Measurements from ENCODE around the gene PTGER1. TPM values are rescaled to one million over a fixed set of nuclear protein-coding genes. Genes with fewer than 3 reads are reported as not detected.

PTGER1 gene, protein sequence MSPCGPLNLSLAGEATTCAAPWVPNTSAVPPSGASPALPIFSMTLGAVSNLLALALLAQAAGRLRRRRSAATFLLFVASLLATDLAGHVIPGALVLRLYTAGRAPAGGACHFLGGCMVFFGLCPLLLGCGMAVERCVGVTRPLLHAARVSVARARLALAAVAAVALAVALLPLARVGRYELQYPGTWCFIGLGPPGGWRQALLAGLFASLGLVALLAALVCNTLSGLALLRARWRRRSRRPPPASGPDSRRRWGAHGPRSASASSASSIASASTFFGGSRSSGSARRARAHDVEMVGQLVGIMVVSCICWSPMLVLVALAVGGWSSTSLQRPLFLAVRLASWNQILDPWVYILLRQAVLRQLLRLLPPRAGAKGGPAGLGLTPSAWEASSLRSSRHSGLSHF
- polyA plus RNA-seq = 0.05 TPM in 1 of 3 replicates, not detected in the others
- polyA plus RNA-seq (2011; ENCODE audit: low read depth) = not detected
- polyA plus RNA-seq (2011; cell fraction: cytosol; rRNA removed) = not detected in 2 replicates
- polyA plus RNA-seq (2011; cell fraction: nucleus; rRNA removed) = not detected in 2 replicates
- polyA plus RNA-seq (2012; ENCODE audit: low replicate concordance) = 0.16 TPM in 1 of 2 replicates, not detected in the other
- not detected in 3 replicates for polyA minus RNA-seq
- not detected for polyA minus RNA-seq (2011; cell fraction: cytosol; rRNA and poly(A)+ RNA removed)
- not detected in 2 replicates for polyA minus RNA-seq (2011; cell fraction: nucleus; rRNA and poly(A)+ RNA removed)

- no peak within 1 kb of the TSS for H3K9ac ChIP-seq (ENCODE audit: control insufficient read depth, extremely low read depth, insufficient read depth, low read length)
- peaks cover 26% of the 10 kb centered on the region for H3K4me1 ChIP-seq (ENCODE audit: control insufficient read depth, extremely low read depth, insufficient read depth, low read length)
- dilution Hi-C loops (cut with MboI; ENCODE audit: extremely low pct_ligation_motif_present, low sequenced_read_pairs) = no loop called here
- DNase-seq (ENCODE audit: low read depth, low spot score) = no peak
- H3K9me3 ChIP-seq (ENCODE audit: control insufficient read depth, low read depth, low read length) = no peaks in the 10 kb centered on the region
- no peak within 1 kb of the TSS for H3K4me3 ChIP-seq (ENCODE audit: control insufficient read depth in 2 of 3, extremely low read depth in 1 of 3, insufficient read depth in 2 of 3, low read depth in 1 of 3, low read length in 3 of 3)
- peaks cover 5% of the 10 kb centered on the region for H4K20me1 ChIP-seq (ENCODE audit: control insufficient read depth, extremely low read depth, insufficient read depth, low read length)
- peaks cover 6% of the 10 kb centered on the region for H3K27me3 ChIP-seq (ENCODE audit: control insufficient read depth, extremely low read depth, insufficient read depth, low read length)
- H3K27ac ChIP-seq (ENCODE audit: control insufficient read depth, insufficient read depth, low read length) = peak within 1 kb of the TSS; percentile 13
- H2AFZ ChIP-seq (ENCODE audit: control insufficient read depth, low read length) = no peak within 1 kb of the TSS
- H3K79me2 ChIP-seq (ENCODE audit: control insufficient read depth, insufficient read depth, low read length) = no peaks in the 10 kb centered on the region
- H3K4me2 ChIP-seq (ENCODE audit: control insufficient read depth, extremely low read depth, insufficient read depth, low read depth, low read length) = peak within 1 kb of the TSS; percentile 27
- H3K36me3 ChIP-seq (ENCODE audit: control insufficient read depth in 2 of 2, extremely low read depth in 1 of 2, insufficient read depth in 2 of 2, low read length in 2 of 2) = peaks cover 13 to 30% of the 10 kb centered on the region in 2 experiments
- H3K9me1 ChIP-seq (ENCODE audit: control insufficient read depth, extremely low read depth, insufficient read depth, low read length) = no peaks in the 10 kb centered on the region
- no peak for TF ChIP-seq EZH2 (IDR thresholded peaks at IDR 0.05; ENCODE audit: low read length)
- TF ChIP-seq, protein P1, sequence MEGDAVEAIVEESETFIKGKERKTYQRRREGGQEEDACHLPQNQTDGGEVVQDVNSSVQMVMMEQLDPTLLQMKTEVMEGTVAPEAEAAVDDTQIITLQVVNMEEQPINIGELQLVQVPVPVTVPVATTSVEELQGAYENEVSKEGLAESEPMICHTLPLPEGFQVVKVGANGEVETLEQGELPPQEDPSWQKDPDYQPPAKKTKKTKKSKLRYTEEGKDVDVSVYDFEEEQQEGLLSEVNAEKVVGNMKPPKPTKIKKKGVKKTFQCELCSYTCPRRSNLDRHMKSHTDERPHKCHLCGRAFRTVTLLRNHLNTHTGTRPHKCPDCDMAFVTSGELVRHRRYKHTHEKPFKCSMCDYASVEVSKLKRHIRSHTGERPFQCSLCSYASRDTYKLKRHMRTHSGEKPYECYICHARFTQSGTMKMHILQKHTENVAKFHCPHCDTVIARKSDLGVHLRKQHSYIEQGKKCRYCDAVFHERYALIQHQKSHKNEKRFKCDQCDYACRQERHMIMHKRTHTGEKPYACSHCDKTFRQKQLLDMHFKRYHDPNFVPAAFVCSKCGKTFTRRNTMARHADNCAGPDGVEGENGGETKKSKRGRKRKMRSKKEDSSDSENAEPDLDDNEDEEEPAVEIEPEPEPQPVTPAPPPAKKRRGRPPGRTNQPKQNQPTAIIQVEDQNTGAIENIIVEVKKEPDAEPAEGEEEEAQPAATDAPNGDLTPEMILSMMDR (optimal IDR thresholded peaks at IDR 0.05 in 1 of 3, IDR thresholded peaks at IDR 0.05 in 1 of 3, conservative IDR thresholded peaks at IDR 0.05 in 1 of 3; ENCODE audit: extremely low read depth in 1 of 3, insufficient read depth in 2 of 3, low read length in 3 of 3) = peak; percentile 14 to 54 (median 50)
- FAIRE-seq = no peak
These were observed at the start of gene PTGER1 for GRCh38 chr19:14475251-14476073. PTGER1 (minus strand) TSS chr19:14475354; CDS start chr19:14474320, 1,034 bp downstream.

GRCh38 chr19:14520543-14520942 lies 45.4 kb upstream of the PTGER1 start:
- H4K20me1 ChIP-seq (ENCODE audit: control insufficient read depth, extremely low read depth, insufficient read depth, low read length) = peaks cover 20% of the 10 kb centered on the region
- no peak overlapping the region for H3K4me3 ChIP-seq (ENCODE audit: control insufficient read depth in 2 of 3, extremely low read depth in 1 of 3, insufficient read depth in 2 of 3, low read depth in 1 of 3, low read length in 3 of 3)
- no peak overlapping the region for H2AFZ ChIP-seq (ENCODE audit: control insufficient read depth, low read length)
- peaks cover 12 to 17% of the 10 kb centered on the region in 2 experiments for H3K36me3 ChIP-seq (ENCODE audit: control insufficient read depth in 2 of 2, extremely low read depth in 1 of 2, insufficient read depth in 2 of 2, low read length in 2 of 2)
- DNase-seq (ENCODE audit: low read depth, low spot score) (no peak), FAIRE-seq (no peak)
- dilution Hi-C loops (cut with MboI; ENCODE audit: extremely low pct_ligation_motif_present, low sequenced_read_pairs) = no loop called here
- peak overlapping the region; percentile 97 for H3K27ac ChIP-seq (ENCODE audit: control insufficient read depth, insufficient read depth, low read length)
- no peaks in the 10 kb centered on the region for H3K27me3 ChIP-seq (ENCODE audit: control insufficient read depth, extremely low read depth, insufficient read depth, low read length)
- H3K9me3 ChIP-seq (ENCODE audit: control insufficient read depth, low read depth, low read length) = no peaks in the 10 kb centered on the region
- peaks cover 4% of the 10 kb centered on the region for H3K9me1 ChIP-seq (ENCODE audit: control insufficient read depth, extremely low read depth, insufficient read depth, low read length)
- H3K79me2 ChIP-seq (ENCODE audit: control insufficient read depth, insufficient read depth, low read length) = peaks cover 26% of the 10 kb centered on the region
- peaks cover 33% of the 10 kb centered on the region for H3K4me1 ChIP-seq (ENCODE audit: control insufficient read depth, extremely low read depth, insufficient read depth, low read length)
- H3K9ac ChIP-seq (ENCODE audit: control insufficient read depth, extremely low read depth, insufficient read depth, low read length) = peak overlapping the region; percentile 60
- no peak for TF ChIP-seq EZH2 (IDR thresholded peaks at IDR 0.05; ENCODE audit: low read length)
- TF ChIP-seq, protein P1 (optimal IDR thresholded peaks at IDR 0.05 in 1 of 3, IDR thresholded peaks at IDR 0.05 in 1 of 3, conservative IDR thresholded peaks at IDR 0.05 in 1 of 3; ENCODE audit: extremely low read depth in 1 of 3, insufficient read depth in 2 of 3, low read length in 3 of 3) = no peak
- peak overlapping the region; percentile 35 for H3K4me2 ChIP-seq (ENCODE audit: control insufficient read depth, extremely low read depth, insufficient read depth, low read depth, low read length)

Measured in keratinocyte (primary cell).